ENCODE measurements around the gene RRAS. TPM values are rescaled to one million over a fixed set of nuclear protein-coding genes. Genes with fewer than 3 reads are reported as not detected.

Gene RRAS
- total and polyA plus RNA-seq, 4 donors, result 4.1 to 18.5 (median 11.1) TPM

- no peak overlapping the region for H3K9ac ChIP-seq (ENCODE audit: low read depth in 1 of 2, low read length in 2 of 2)
- no peaks in the 10 kb centered on the region for H3K27me3 ChIP-seq (ENCODE audit: control insufficient read depth in 4 of 4, insufficient read depth in 4 of 4, low read length in 3 of 4)
- 94% methylated on average over 13 of the region's 13 CpGs for WGBS
- H3K36me3 ChIP-seq (ENCODE audit: control insufficient read depth in 4 of 4, insufficient read depth in 3 of 4, low read depth in 1 of 4, low read length in 3 of 4), result peaks cover 31 to 77% (median 42%) of the 10 kb centered on the region in 4 donors
- no peak overlapping the region for H3K4me3 ChIP-seq (ENCODE audit: low read depth in 1 of 3, low read length in 3 of 3)
- H3K27ac ChIP-seq (ENCODE audit: low read depth in 1 of 2, low read length in 2 of 2), result no peak overlapping the region
- H3K4me1 ChIP-seq (ENCODE audit: control insufficient read depth in 4 of 4, insufficient read depth in 4 of 4, low read length in 3 of 4), result no peaks in the 10 kb centered on the region
- no peaks in the 10 kb centered on the region for H3K9me3 ChIP-seq (ENCODE audit: control insufficient read depth in 4 of 4, low read length in 3 of 4)
- DNase-seq (ENCODE audit: low spot score), result no peak
- TF ChIP-seq RAD21 (IDR thresholded peaks at IDR 0.05), result no peak
- no peak for TF ChIP-seq NR2F2 (IDR thresholded peaks at IDR 0.05)
- no peak for TF ChIP-seq REST (IDR thresholded peaks at IDR 0.05)
- TF ChIP-seq ATF3 (IDR thresholded peaks at IDR 0.05), result no peak
- no peak for TF ChIP-seq CTCF (IDR thresholded peaks at IDR 0.05; ENCODE audit: low read depth, low read length, missing input control)
- TF ChIP-seq HNF4A (conservative IDR thresholded peaks at IDR 0.05), result no peak
- no peak for TF ChIP-seq JUND (IDR thresholded peaks at IDR 0.05)
- no peak for TF ChIP-seq GABPA (IDR thresholded peaks at IDR 0.05 in 1 of 2, conservative IDR thresholded peaks at IDR 0.05 in 1 of 2)
- TF ChIP-seq TAF1 (conservative IDR thresholded peaks at IDR 0.05), result no peak
- no peak for TF ChIP-seq EGR1 (IDR thresholded peaks at IDR 0.05; ENCODE audit: low read depth in 2 of 2)
- TF ChIP-seq FOXA1 (IDR thresholded peaks at IDR 0.05), result no peak
- TF ChIP-seq ZBTB33 (IDR thresholded peaks at IDR 0.05), result no peak
- no peak for TF ChIP-seq RXRA (IDR thresholded peaks at IDR 0.05)
Observed at GRCh38 chr19:49653466-49653806, 13.5 kb upstream of the RRAS start.

- no peak overlapping the region for H3K4me3 ChIP-seq (ENCODE audit: low read depth in 1 of 3, low read length in 3 of 3)
- no peak for DNase-seq (ENCODE audit: low spot score)
- H3K27me3 ChIP-seq (ENCODE audit: control insufficient read depth in 4 of 4, insufficient read depth in 4 of 4, low read length in 3 of 4), result no peaks in the 10 kb centered on the region
- 97% methylated on average over 58 of the region's 58 CpGs for WGBS
- H3K4me1 ChIP-seq (ENCODE audit: control insufficient read depth in 4 of 4, insufficient read depth in 4 of 4, low read length in 3 of 4), result no peaks in the 10 kb centered on the region
- no peak overlapping the region for H3K9ac ChIP-seq (ENCODE audit: low read depth in 1 of 2, low read length in 2 of 2)
- no peak overlapping the region for H3K27ac ChIP-seq (ENCODE audit: low read depth in 1 of 2, low read length in 2 of 2)
- no peaks in the 10 kb centered on the region for H3K9me3 ChIP-seq (ENCODE audit: control insufficient read depth in 4 of 4, low read length in 3 of 4)
- H3K36me3 ChIP-seq (ENCODE audit: control insufficient read depth in 4 of 4, insufficient read depth in 3 of 4, low read depth in 1 of 4, low read length in 3 of 4), result peaks cover 26 to 72% (median 42%) of the 10 kb centered on the region in 4 donors
- TF ChIP-seq ATF3 (IDR thresholded peaks at IDR 0.05), result no peak
- TF ChIP-seq FOXA2 (IDR thresholded peaks at IDR 0.05), result no peak
- TF ChIP-seq YY1 (IDR thresholded peaks at IDR 0.05), result no peak
- no peak for TF ChIP-seq JUND (IDR thresholded peaks at IDR 0.05)
- no peak for TF ChIP-seq MAX (IDR thresholded peaks at IDR 0.05)
- TF ChIP-seq CTCF (IDR thresholded peaks at IDR 0.05; ENCODE audit: low read depth, low read length, missing input control), result no peak
- no peak for TF ChIP-seq FOXA1 (IDR thresholded peaks at IDR 0.05)
- no peak for TF ChIP-seq REST (IDR thresholded peaks at IDR 0.05)
Observed at GRCh38 chr19:49652551-49653465, 12.9 kb upstream of the RRAS start.

All from liver (tissue), 9 donors.